GM12875 (cell line): ENCODE results near the gene FGFR2.

Source experiments
- H3K4me3 ChIP-seq: one replicate; pipeline ENCODE4 v1.5.1; 2011; ENCODE audit warnings: low read depth, low read length, control low read depth
- TF ChIP-seq, protein P1 (sequence below): IDR thresholded peaks from 2 replicates; pipeline ENCODE4 v1.5.1; 2011; ENCODE audit warnings: low read depth, mild to moderate bottlenecking, control low read depth, inconsistent platforms, low read length, moderate library complexity, borderline replicate concordance; ENCODE audit not compliant: insufficient read depth

Gene FGFR2

DNA sequence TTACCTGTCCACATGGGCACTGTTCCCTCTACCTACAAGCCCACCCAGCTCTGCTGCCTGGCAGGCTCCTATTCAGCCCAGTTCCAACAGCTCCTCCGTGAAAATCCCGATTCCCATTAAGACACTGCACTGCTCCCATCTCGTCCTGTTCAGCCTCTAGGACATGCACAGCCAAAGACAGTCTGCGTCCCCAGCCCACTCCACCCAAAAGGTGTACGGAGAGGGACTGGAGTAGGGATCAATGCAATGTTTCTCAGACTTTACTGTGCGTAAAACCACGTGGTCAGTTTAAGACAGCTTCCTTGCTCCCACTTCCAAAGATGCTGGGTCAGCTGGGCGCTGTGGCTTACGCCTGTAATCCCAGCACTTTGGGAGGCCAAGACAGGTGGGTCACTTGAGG is 19.9 kb downstream of the FGFR2 start:
- H3K4me3 ChIP-seq, result no peak overlapping the region
- TF ChIP-seq, protein P1, sequence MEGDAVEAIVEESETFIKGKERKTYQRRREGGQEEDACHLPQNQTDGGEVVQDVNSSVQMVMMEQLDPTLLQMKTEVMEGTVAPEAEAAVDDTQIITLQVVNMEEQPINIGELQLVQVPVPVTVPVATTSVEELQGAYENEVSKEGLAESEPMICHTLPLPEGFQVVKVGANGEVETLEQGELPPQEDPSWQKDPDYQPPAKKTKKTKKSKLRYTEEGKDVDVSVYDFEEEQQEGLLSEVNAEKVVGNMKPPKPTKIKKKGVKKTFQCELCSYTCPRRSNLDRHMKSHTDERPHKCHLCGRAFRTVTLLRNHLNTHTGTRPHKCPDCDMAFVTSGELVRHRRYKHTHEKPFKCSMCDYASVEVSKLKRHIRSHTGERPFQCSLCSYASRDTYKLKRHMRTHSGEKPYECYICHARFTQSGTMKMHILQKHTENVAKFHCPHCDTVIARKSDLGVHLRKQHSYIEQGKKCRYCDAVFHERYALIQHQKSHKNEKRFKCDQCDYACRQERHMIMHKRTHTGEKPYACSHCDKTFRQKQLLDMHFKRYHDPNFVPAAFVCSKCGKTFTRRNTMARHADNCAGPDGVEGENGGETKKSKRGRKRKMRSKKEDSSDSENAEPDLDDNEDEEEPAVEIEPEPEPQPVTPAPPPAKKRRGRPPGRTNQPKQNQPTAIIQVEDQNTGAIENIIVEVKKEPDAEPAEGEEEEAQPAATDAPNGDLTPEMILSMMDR, result no peak

DNA sequence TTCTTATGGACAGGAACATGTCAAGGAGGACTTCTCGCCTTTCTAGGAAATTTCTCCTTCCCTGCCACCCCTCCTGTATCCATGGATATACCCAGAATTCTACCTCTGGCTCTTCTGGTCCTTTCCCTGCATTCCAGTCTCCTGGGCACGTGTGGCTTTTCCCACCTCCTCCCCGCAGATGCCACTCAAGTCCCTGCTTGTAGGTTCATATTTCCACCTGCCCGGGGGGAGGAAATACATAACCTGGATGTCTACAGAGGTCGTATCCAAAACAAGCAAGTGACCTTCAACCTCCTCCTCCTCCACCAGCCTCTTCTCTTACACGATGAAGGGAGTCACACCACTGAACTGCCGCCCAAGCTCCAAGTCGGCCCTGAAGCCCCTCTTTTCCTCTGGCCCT is 20.7 kb downstream of the FGFR2 start:
- H3K4me3 ChIP-seq, result no peak overlapping the region
- TF ChIP-seq, protein P1, result no peak

DNA sequence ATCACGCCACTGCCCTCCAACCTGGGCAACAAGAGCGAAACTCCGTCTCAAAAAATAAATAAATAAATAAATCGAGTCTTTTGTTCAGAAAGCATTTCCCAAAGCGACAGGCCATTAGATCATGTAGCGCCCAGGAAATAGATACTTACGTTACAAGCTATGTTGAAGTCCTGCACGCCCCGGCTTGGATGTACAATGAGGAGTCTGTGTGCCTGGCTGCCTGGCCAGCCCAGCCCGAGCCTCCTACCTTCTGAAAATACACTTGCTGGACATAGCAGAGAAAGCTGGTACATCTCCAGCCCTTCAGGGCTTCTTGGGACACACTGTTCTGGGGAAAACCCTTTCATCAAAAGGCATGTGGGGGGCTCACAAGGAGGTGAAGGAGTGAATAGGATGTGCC is 22.1 kb downstream of the FGFR2 start:
- TF ChIP-seq, protein P1, result no peak
- H3K4me3 ChIP-seq, result no peak overlapping the region

DNA sequence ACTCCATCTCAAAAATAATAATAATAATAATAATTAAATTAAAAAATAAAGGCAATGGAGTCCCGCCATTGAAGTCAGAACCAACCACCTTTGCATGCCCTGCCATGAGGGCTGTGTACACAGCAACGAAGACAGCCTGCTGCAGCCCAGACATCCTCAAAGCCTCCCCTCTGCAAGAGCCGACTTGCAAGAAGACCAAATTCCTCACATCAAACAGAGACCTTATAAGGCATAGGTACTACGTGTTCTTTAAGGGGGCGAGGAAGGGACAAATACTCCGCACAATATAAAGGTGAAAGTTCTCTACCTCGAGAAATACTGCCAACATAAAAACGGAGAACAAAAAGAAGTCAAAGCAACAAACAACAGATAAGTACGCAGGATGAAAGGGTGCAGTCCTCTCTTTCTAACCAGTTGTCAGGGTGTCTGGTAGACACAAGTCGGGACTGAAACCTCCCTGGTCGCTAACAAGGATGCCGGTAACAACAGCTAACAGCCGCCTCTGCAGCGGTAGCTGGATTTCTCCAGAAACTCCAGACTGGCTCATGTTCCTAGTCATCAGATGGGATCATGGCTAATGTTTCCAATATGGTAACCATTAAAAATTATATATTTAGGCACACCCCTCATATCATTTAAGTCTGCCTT is 23.6 kb downstream of the FGFR2 start:
- no peak overlapping the region for H3K4me3 ChIP-seq
- TF ChIP-seq, protein P1, result no peak

DNA sequence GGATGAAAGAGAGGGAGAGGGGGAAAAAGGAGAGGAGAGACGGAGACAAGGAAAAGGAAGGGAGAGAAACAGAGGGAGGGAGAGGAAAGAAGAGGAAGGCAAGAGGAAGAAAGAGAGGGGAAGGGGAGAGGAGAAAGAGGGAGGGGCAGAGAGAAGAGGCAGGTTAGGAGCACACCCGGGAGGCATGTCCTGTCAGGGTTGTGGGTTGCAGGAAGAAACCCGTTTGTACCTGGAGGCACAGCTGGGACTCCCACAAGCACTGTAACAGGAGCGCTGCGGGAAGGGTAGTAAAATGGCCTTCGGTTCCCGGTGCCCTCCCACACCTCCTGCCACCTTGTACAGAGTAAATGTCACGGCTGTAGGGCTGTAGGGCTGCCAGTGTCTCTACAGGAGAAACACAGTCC is 24.7 kb downstream of the FGFR2 start:
- TF ChIP-seq, protein P1, result no peak
- no peak overlapping the region for H3K4me3 ChIP-seq

DNA sequence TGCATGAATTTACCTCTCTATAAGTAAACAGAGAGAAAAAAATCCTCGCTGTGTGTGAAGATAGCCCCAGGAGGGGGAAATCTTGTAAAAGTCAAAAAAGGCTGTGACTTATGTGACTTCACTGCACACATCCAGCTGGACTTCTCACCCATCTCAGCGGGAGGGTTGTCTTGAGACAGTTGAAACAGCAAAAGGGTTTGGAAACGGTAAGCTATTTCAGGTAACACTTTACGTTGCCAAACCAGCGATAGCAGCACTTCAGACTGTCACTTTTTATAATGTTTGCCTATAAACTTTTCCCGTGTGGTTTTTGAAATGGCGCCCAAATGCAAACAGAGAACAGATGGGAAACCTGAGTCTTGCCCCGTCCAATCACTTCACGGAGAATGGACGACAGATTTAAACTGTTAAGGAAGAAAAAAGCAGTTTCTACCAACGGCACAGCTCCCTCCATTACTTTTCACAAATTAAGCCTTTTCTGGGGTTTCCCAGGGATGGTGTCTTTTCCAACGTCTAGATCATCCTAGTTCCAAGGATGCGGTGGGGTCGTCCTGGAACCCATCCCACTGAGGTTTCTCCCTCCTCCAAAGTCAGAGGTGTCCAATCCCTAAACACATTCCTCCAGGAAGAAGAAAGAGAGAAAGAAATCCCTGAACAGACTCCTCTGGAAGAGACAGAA is 25.2 kb downstream of the FGFR2 start:
- TF ChIP-seq, protein P1, result no peak
- H3K4me3 ChIP-seq, result no peak overlapping the region

DNA sequence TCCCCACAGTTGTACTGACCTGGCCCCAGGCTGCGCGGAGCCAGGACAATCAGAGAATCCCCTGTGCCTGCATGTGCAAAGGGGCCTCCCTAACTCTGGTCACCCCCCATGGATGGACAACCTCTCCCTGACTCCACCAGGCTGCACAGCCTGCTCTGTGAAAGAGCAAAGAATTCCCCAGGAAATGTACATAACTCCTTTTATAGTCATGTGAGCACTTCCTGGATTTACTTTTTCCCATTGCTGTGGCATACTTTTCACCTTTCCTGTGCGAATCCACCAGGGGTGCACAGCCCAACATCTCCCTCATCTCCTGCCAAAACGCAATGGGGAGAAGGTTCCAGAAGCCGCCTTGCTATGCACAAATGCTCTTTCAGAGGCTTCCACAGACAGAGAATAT is 27.9 kb downstream of the FGFR2 start:
- no peak overlapping the region for H3K4me3 ChIP-seq
- TF ChIP-seq, protein P1, result no peak
